Measurements from ENCODE around the gene PDE4D.

GRCh38 chr5:58919833-58920232, 973.7 kb downstream of the PDE4D start:
- TF ChIP-seq, protein P1, sequence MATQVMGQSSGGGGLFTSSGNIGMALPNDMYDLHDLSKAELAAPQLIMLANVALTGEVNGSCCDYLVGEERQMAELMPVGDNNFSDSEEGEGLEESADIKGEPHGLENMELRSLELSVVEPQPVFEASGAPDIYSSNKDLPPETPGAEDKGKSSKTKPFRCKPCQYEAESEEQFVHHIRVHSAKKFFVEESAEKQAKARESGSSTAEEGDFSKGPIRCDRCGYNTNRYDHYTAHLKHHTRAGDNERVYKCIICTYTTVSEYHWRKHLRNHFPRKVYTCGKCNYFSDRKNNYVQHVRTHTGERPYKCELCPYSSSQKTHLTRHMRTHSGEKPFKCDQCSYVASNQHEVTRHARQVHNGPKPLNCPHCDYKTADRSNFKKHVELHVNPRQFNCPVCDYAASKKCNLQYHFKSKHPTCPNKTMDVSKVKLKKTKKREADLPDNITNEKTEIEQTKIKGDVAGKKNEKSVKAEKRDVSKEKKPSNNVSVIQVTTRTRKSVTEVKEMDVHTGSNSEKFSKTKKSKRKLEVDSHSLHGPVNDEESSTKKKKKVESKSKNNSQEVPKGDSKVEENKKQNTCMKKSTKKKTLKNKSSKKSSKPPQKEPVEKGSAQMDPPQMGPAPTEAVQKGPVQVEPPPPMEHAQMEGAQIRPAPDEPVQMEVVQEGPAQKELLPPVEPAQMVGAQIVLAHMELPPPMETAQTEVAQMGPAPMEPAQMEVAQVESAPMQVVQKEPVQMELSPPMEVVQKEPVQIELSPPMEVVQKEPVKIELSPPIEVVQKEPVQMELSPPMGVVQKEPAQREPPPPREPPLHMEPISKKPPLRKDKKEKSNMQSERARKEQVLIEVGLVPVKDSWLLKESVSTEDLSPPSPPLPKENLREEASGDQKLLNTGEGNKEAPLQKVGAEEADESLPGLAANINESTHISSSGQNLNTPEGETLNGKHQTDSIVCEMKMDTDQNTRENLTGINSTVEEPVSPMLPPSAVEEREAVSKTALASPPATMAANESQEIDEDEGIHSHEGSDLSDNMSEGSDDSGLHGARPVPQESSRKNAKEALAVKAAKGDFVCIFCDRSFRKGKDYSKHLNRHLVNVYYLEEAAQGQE (IDR thresholded peaks at IDR 0.05; ENCODE audit: insufficient read depth in 1 of 2, low read depth in 2 of 2, low read length in 2 of 2) = no peak
- TF ChIP-seq POLR2AphosphoS5 (IDR thresholded peaks at IDR 0.05; ENCODE audit: low read depth, low read length) (no peak), SIN3A (IDR thresholded peaks at IDR 0.05; ENCODE audit: borderline replicate concordance, insufficient read depth, low read length) (no peak), TAF1 (IDR thresholded peaks at IDR 0.05; ENCODE audit: borderline replicate concordance, insufficient read depth, low read length) (no peak)
